K562 (cell line): ENCODE data around the gene GLB1L. TPM values are rescaled to one million over a fixed set of nuclear protein-coding genes. Genes with fewer than 3 reads are reported as not detected.

Experiments
- ATAC-seq: fragments of 200-7000 bp; cut with Tn5 transposase; 3 replicates; pipeline ENCODE4 v1.9.1; 2020; ENCODE audit warnings: moderate library complexity
- BruUV-seq: library from RNA; stranded (reverse); fragments of 400-500 nt; replicated peaks from 2 replicates; lab custom pipeline; 2021; lab: Mats Ljungman, UMichigan
- CTCF ChIA-PET: fragments of 300-600 bp; formaldehyde crosslinking; extraction: SDS; loops from one replicate; lab custom pipeline; 2021; ENCODE audit warnings: low intra/inter-chr PET ratio; lab: Yijun Ruan, JAX
- POLR2A ChIA-PET: fragments of 300-600, 350-650 bp; sonication (Branson Sonifier 250); formaldehyde crosslinking; extraction: SDS; loops from one replicate; lab custom pipeline; 2021; ENCODE audit warnings: antibody characterized with exemption, inconsistent platforms; lab: Yijun Ruan, JAX
- DNase-seq, 4 experiments: peaks; one replicate each; pipeline versions ENCODE4 v3.0.0 to v3.0.0-alpha.2; 2011 to 2018; ENCODE audit warnings: low spot score in 3 of 4, mixed read lengths in 3 of 4; ENCODE audit errors: extremely low read depth in 1 of 4
- FAIRE-seq: peaks from 2 replicates; lab custom pipeline; 2011; peaks lifted over from hg19 to GRCh38; lab: Jason Lieb, UNC
- H2AFZ ChIP-seq: 2 replicates; pipeline ENCODE4 v1.6.0; 2011; ENCODE audit warnings: low read depth, low read length, control low read depth, inconsistent platforms
- H3K27ac ChIP-seq: fragments of 200-600 bp; 3 replicates; pipeline ENCODE4 v1.8.0; 2011; ENCODE audit warnings: low read depth, mild to moderate bottlenecking, control low read depth, inconsistent platforms, low read length, moderate library complexity, mixed read lengths; ENCODE audit errors: extremely low read depth
- H3K27me3 ChIP-seq, 2 experiments: fragments of 300-600 bp in 1 of 2; 2 replicates in 1 of 2; 3 replicates in 1 of 2; pipeline versions ENCODE4 v1.6.0 to v1.8.0; 2011; ENCODE audit warnings: inconsistent platforms in 2 of 2, low read length in 2 of 2, mild to moderate bottlenecking in 1 of 2, mixed read lengths in 1 of 2, moderate library complexity in 1 of 2; ENCODE audit not compliant: control insufficient read depth in 2 of 2, insufficient read depth in 2 of 2
- H3K36me3 ChIP-seq: fragments of 300-600 bp; 3 replicates; pipeline ENCODE4 v1.8.0; 2011; ENCODE audit warnings: mild to moderate bottlenecking, low read length, inconsistent platforms; ENCODE audit not compliant: control insufficient read depth, insufficient read depth
- H3K4me1 ChIP-seq, 2 experiments: fragments of 200-600 bp in 1 of 2; replicated peaks in 1 of 2; 2 replicates in 1 of 2; 3 replicates in 1 of 2; pipeline versions ENCODE4 v1.5.1 to v1.8.0; 2011; ENCODE audit warnings: inconsistent platforms in 2 of 2, low read length in 2 of 2, mild to moderate bottlenecking in 1 of 2, mixed read lengths in 1 of 2, moderate library complexity in 1 of 2; ENCODE audit not compliant: control insufficient read depth in 2 of 2, insufficient read depth in 2 of 2
- H3K4me2 ChIP-seq: 2 replicates; pipeline ENCODE4 v1.6.1; 2011; ENCODE audit warnings: low read length, control low read depth, inconsistent platforms, mixed read lengths; ENCODE audit not compliant: insufficient read depth
- H3K4me3 ChIP-seq: fragments of 200-600 bp; sonication (generic), shearing (Covaris generic); 2 replicates; pipeline ENCODE4 v1.5.1; 2016; ENCODE audit warnings: control low read depth, inconsistent platforms
- H3K79me2 ChIP-seq: fragments of 200-600 bp; 3 replicates; pipeline ENCODE4 v1.8.0; 2011; ENCODE audit warnings: low read length, inconsistent platforms; ENCODE audit not compliant: control insufficient read depth, insufficient read depth
- H3K9ac ChIP-seq, 2 experiments: 2 replicates each; pipeline versions ENCODE4 v1.6.0 to v1.6.1; 2011; ENCODE audit warnings: low read depth in 2 of 2, low read length in 2 of 2, control low read depth in 1 of 2, inconsistent platforms in 1 of 2, mild to moderate bottlenecking in 1 of 2, mixed read lengths in 1 of 2; ENCODE audit not compliant: insufficient read depth in 1 of 2
- H3K9me1 ChIP-seq: one replicate; pipeline ENCODE4 v1.6.0; 2011; ENCODE audit warnings: inconsistent platforms, mild to moderate bottlenecking, low read length, moderate library complexity; ENCODE audit not compliant: control insufficient read depth, insufficient read depth
- H3K9me3 ChIP-seq: replicated peaks from 2 replicates; pipeline ENCODE4 v1.5.1; 2011; ENCODE audit warnings: low read depth, low read length, inconsistent platforms; ENCODE audit not compliant: control insufficient read depth, insufficient read depth
- H4K20me1 ChIP-seq: replicated peaks from 2 replicates; pipeline ENCODE4 v1.6.1; 2011; ENCODE audit warnings: low read length, inconsistent platforms, mixed read lengths; ENCODE audit not compliant: control insufficient read depth, insufficient read depth
- ADNP ChIP-seq: fragments of 200-800 bp; sonication (Bioruptor generic); IDR thresholded peaks from 2 replicates; pipeline ENCODE4 v1.6.1; 2016; ENCODE audit warnings: missing genetic modification characterization, missing compliant biosample characterization
- CBX2 ChIP-seq: fragments of 200-600 bp; sonication (generic); IDR thresholded peaks from one replicate; pipeline ENCODE4 v1.6.1; 2012; ENCODE audit warnings: mild to moderate bottlenecking, low read length, inconsistent platforms; ENCODE audit not compliant: insufficient read depth, poor library complexity, severe bottlenecking
- ESRRB ChIP-seq: fragments of 250-450 bp; sonication (Bioruptor Pico); IDR thresholded peaks from 2 replicates; pipeline ENCODE4 v1.5.0; 2020; ENCODE audit warnings: mild to moderate bottlenecking, moderate library complexity, borderline replicate concordance
- EWSR1 ChIP-seq: fragments of 450-650 bp; IDR thresholded peaks from 2 replicates; pipeline ENCODE4 v1.6.1; 2018; ENCODE audit warnings: borderline replicate concordance, mild to moderate bottlenecking, low read depth, moderate library complexity; ENCODE audit not compliant: partially characterized antibody
- GABPB1 ChIP-seq: sonication (generic); formaldehyde crosslinking; IDR thresholded peaks from 2 replicates; pipeline ENCODE4 v1.8.0; 2022; ENCODE audit warnings: mild to moderate bottlenecking, missing genetic modification reagents
- HEY1 ChIP-seq: fragments of 250-450 bp; sonication (Bioruptor Pico); IDR thresholded peaks from 2 replicates; pipeline ENCODE4 v1.5.0; 2020; ENCODE audit warnings: mild to moderate bottlenecking, moderate library complexity, borderline replicate concordance
- L3MBTL2 ChIP-seq: fragments of 450-650 bp; IDR thresholded peaks from 2 replicates; pipeline ENCODE4 v1.6.1; 2016; ENCODE audit warnings: mild to moderate bottlenecking, moderate library complexity
- NEUROD1 ChIP-seq: fragments of 150-350 bp; IDR thresholded peaks from 2 replicates; pipeline ENCODE4 v1.6.1; 2014; ENCODE audit warnings: borderline replicate concordance, low read length, low read depth; ENCODE audit not compliant: partially characterized antibody
- NR2C1 ChIP-seq, 2 experiments: fragments of 450-650 bp; IDR thresholded peaks; 2 replicates each; pipeline ENCODE4 v1.6.1; 2017; ENCODE audit warnings: mild to moderate bottlenecking in 2 of 2, antibody characterized with exemption in 1 of 2, inconsistent platforms in 1 of 2, missing compliant biosample characterization in 1 of 2, missing genetic modification characterization in 1 of 2
- SRSF7 ChIP-seq: fragments of 200-400 bp; formaldehyde crosslinking; optimal IDR thresholded peaks from 2 replicates; pipeline ENCODE3; 2017; ENCODE audit warnings: mild to moderate bottlenecking, low read depth, low read length
- ZNF134 ChIP-seq: fragments of 250-450 bp; sonication (Bioruptor Pico); conservative IDR thresholded peaks from 2 replicates; pipeline ENCODE4 v1.4.0; 2020
- ZNF140 ChIP-seq: fragments of 250-450 bp; sonication (Bioruptor Pico); IDR thresholded peaks from 2 replicates; pipeline ENCODE4 v1.8.0; 2021; ENCODE audit warnings: moderate library complexity, mild to moderate bottlenecking, inconsistent platforms
- ZNF175 ChIP-seq: fragments of 200-800 bp; sonication (Bioruptor generic); IDR thresholded peaks from 2 replicates; pipeline ENCODE4 v1.6.1; 2016; ENCODE audit warnings: low read depth, mild to moderate bottlenecking, missing genetic modification characterization, missing compliant biosample characterization
- WGBS: fragments of 100-300 bp; shearing (Covaris generic); methylation state at CpG from one replicate; pipeline ENCODE4 v1.1.6; 2016; ENCODE audit warnings: low coverage, mixed read lengths; ENCODE audit not compliant: insufficient coverage; ENCODE audit errors: missing lambda C conversion rate; 5-methylcytosine and 5-hydroxymethylcytosine counted together
- in situ Hi-C: fragments of 300-500 bp; cut with MboI; formaldehyde crosslinking; loops from 4 replicates; pipeline ENCODE4 v1.15.0; 2018; ENCODE audit warnings: inconsistent platforms, mixed read lengths
- intact Hi-C: fragments of 100-400 bp; cut with micrococcal nuclease; formaldehyde crosslinking; loops from 2 replicates; pipeline ENCODE4 v1.14.2; 2022
- polyA plus RNA-seq, 8 experiments: library from polyadenylated mRNA; depleted of rRNA in 4 of 8; stranded (reverse) in 5 of 8; unstranded in 3 of 8; fragments of >200 nt; fragmentation: Nextera tagmentation in 2 of 8; fragmentation: Illumina TruSeq in 1 of 8; extraction: Ambion mirVana in 2 of 8; extraction: Trizol in 1 of 8; gene quantifications; 2 replicates each; pipeline versions ENCODE4 v1.2.1 to v1.2.3, GENCODE V29; 2011 to 2014; ENCODE audit warnings: inconsistent platforms in 1 of 8, missing spikeins in 1 of 8
- total RNA-seq, 7 experiments: library from RNA; depleted of rRNA in 6 of 7; stranded (reverse); fragments of >200 nt in 6 of 7; fragmentation: Illumina TruSeq in 2 of 7; extraction: Trizol in 2 of 7; gene quantifications; 2 replicates each; pipeline versions ENCODE4 v1.2.1 to v1.2.3, GENCODE V29; 2011 to 2021; ENCODE audit warnings: low replicate concordance in 1 of 7
- TF ChIP-seq, protein P1 (sequence below), 3 experiments: fragments of 200-800 bp in 1 of 3; sonication (Bioruptor generic) in 1 of 3; sonication (generic) in 1 of 3; formaldehyde crosslinking in 1 of 3; IDR thresholded peaks; 2 replicates each; pipeline versions ENCODE4 v1.6.1 to v1.8.0; 2016 to 2022; ENCODE audit warnings: mild to moderate bottlenecking in 2 of 3, missing compliant biosample characterization in 2 of 3, missing genetic modification characterization in 2 of 3, missing genetic modification reagents in 1 of 3
- TF ChIP-seq, protein P2 (sequence below): sonication (generic); IDR thresholded peaks from 2 replicates; pipeline ENCODE4 v1.6.1; 2016

The GLB1L gene
- total and polyA plus RNA-seq, 9 of the 15 experiments (the other 6 are each of a cell fraction or from before 2014, with no cell fraction given) = 0.42 to 2.9 (median 2.5) TPM

DNA sequence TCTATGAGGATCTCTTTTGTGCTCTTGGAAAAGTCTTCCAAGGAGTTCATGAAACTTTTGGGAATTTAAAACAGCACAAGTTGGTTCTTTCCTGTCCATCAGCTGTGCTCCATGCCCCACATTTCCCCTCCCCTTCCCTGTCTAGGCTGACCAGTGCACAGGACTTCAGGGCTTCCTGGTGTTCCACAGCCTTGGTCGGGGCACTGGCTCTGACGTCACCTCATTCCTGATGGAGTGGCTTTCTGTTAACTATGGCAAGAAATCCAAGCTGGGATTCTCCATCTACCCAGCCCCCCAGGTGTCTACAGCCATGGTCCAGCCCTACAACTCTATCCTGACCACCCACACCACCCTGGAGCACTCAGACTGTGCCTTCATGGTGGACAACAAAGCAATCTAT lies 25.8 kb upstream of the GLB1L start:
- Histone ChIP-seq H3K79me2 (no peaks in the 10 kb centered on the region), H3K4me1 (peaks cover 0 to 6% of the 10 kb centered on the region in 2 experiments; a peak in 2 of 5 replicates), H3K27me3 (no peaks in the 10 kb centered on the region), H3K4me2 (no peak overlapping the region), H3K9ac (no peak overlapping the region), H3K27ac (no peak overlapping the region), H3K36me3 (no peaks in the 10 kb centered on the region), H4K20me1 (no peaks in the 10 kb centered on the region), H3K4me3 (no peak overlapping the region), H3K9me3 (no peaks in the 10 kb centered on the region), H2AFZ (no peak overlapping the region), H3K9me1 (no peaks in the 10 kb centered on the region)
- FAIRE-seq (no peak), ATAC-seq (no peak), DNase-seq (no peak)
- POLR2A ChIA-PET = interaction anchor here (2.1 kb wide), 1 partner anchor 10 kb away, joined by 7 read pairs; no protein-coding TSS in a partner anchor
- CTCF ChIA-PET = no interaction called here
- in situ Hi-C loops (no loop called here), intact Hi-C loops (no loop called here)
- WGBS = 15% methylated on average over 2 of the region's 2 CpGs
- no TSS peak for BruUV-seq
- TF ChIP-seq, protein P1, sequence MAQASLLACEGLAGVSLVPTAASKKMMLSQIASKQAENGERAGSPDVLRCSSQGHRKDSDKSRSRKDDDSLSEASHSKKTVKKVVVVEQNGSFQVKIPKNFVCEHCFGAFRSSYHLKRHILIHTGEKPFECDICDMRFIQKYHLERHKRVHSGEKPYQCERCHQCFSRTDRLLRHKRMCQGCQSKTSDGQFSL (CRISPR knock-in tag; IDR thresholded peaks at IDR 0.05) = no peak
- TF ChIP-seq, protein P1 (tag; IDR thresholded peaks at IDR 0.05) = no peak
- no peak for TF ChIP-seq NEUROD1
- TF ChIP-seq EWSR1 = no peak
- no peak for TF ChIP-seq ZNF140 (CRISPR knock-in tag)
- no peak for TF ChIP-seq HEY1 (CRISPR knock-in tag)
- no peak for TF ChIP-seq ZNF175 (CRISPR knock-in tag)
- TF ChIP-seq ESRRB (CRISPR knock-in tag) = no peak
- TF ChIP-seq ADNP (tag) = no peak
- TF ChIP-seq GABPB1 (CRISPR knock-in tag) = no peak
- no peak for TF ChIP-seq L3MBTL2
- no peak for TF ChIP-seq NR2C1 (IDR thresholded peaks at IDR 0.05)
- no peak for TF ChIP-seq NR2C1 (tag; IDR thresholded peaks at IDR 0.05)
- no peak for TF ChIP-seq ZNF134
- no peak for TF ChIP-seq SRSF7
- TF ChIP-seq, protein P2, sequence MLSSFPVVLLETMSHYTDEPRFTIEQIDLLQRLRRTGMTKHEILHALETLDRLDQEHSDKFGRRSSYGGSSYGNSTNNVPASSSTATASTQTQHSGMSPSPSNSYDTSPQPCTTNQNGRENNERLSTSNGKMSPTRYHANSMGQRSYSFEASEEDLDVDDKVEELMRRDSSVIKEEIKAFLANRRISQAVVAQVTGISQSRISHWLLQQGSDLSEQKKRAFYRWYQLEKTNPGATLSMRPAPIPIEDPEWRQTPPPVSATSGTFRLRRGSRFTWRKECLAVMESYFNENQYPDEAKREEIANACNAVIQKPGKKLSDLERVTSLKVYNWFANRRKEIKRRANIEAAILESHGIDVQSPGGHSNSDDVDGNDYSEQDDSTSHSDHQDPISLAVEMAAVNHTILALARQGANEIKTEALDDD = no peak
- no peak for TF ChIP-seq CBX2
